GM23338 (cell line): Measurements from ENCODE around the gene TMPRSS13. TPM values are rescaled to one million over a fixed set of nuclear protein-coding genes. Genes with fewer than 3 reads are reported as not detected.

Source experiments
- ATAC-seq: fragments of 200-7000 bp; cut with Tn5 transposase; 3 replicates; pipeline ENCODE4 v1.9.1; 2020
- DNase-seq: peaks from one replicate; pipeline ENCODE4 v3.0.0-alpha.2; 2015; ENCODE audit warnings: low spot score
- H2AFZ ChIP-seq: fragments of 200-600 bp; sonication (generic); 2 replicates; pipeline ENCODE4 v1.8.0; 2016; ENCODE audit warnings: antibody characterized with exemption, mild to moderate bottlenecking, moderate library complexity
- H3F3A ChIP-seq: fragments of 200-600 bp; sonication (generic); replicated peaks from 2 replicates; pipeline ENCODE4 v1.8.0; 2017; ENCODE audit warnings: antibody characterized with exemption, mixed run types, low read depth
- H3K27ac ChIP-seq: fragments of 200-600 bp; sonication (generic); 2 replicates; pipeline ENCODE4 v1.6.1; 2016; ENCODE audit warnings: low read depth
- H3K27me3 ChIP-seq: fragments of 200-600 bp; sonication (generic); 2 replicates; pipeline ENCODE4 v1.8.0; 2016; ENCODE audit warnings: mild to moderate bottlenecking, mixed run types, moderate library complexity; ENCODE audit not compliant: insufficient read depth
- H3K36me3 ChIP-seq: fragments of 200-600 bp; sonication (generic); 2 replicates; pipeline ENCODE4 v1.8.0; 2016; ENCODE audit warnings: mild to moderate bottlenecking; ENCODE audit not compliant: insufficient read depth
- H3K4me1 ChIP-seq: fragments of 200-600 bp; sonication (generic); 2 replicates; pipeline ENCODE4 v1.8.0; 2016; ENCODE audit warnings: mild to moderate bottlenecking, moderate library complexity; ENCODE audit not compliant: insufficient read depth
- H3K4me2 ChIP-seq: fragments of 200-600 bp; sonication (generic); 2 replicates; pipeline ENCODE4 v1.7.1; 2017; ENCODE audit warnings: mixed run types
- H3K4me3 ChIP-seq: fragments of 200-600 bp; sonication (generic); 2 replicates; pipeline ENCODE4 v1.6.1; 2016; ENCODE audit warnings: mixed run types
- H3K79me2 ChIP-seq: fragments of 200-600 bp; sonication (generic); replicated peaks from 2 replicates; pipeline ENCODE4 v1.8.0; 2017; ENCODE audit warnings: mild to moderate bottlenecking; ENCODE audit not compliant: insufficient read depth
- H3K9me2 ChIP-seq: fragments of 200-600 bp; sonication (generic); 2 replicates; pipeline ENCODE4 v1.8.0; 2017; ENCODE audit not compliant: insufficient read depth
- H4K20me1 ChIP-seq: fragments of 200-600 bp; sonication (generic); replicated peaks from 2 replicates; pipeline ENCODE4 v1.8.0; 2017; ENCODE audit warnings: mild to moderate bottlenecking; ENCODE audit not compliant: insufficient read depth
- H3K27ac Mint-ChIP-seq: 2 replicates; pipeline ENCODE4 v1.8.0; 2020; ENCODE audit warnings: inconsistent platforms, mild to moderate bottlenecking, moderate library complexity, mixed read lengths
- H3K27me3 Mint-ChIP-seq: 3 replicates; pipeline ENCODE4 v1.8.0; 2022; ENCODE audit warnings: low read depth, mild to moderate bottlenecking, moderate library complexity, mixed read lengths, inconsistent platforms; ENCODE audit not compliant: insufficient read depth, poor library complexity
- H3K36me3 Mint-ChIP-seq: 3 replicates; pipeline ENCODE4 v1.8.0; 2021; ENCODE audit warnings: low read depth, mild to moderate bottlenecking, inconsistent platforms, moderate library complexity, mixed read lengths
- H3K4me1 Mint-ChIP-seq: 3 replicates; pipeline ENCODE4 v1.8.0; 2020; ENCODE audit warnings: mild to moderate bottlenecking, inconsistent platforms, mixed read lengths
- H3K4me3 Mint-ChIP-seq: 3 replicates; pipeline ENCODE4 v1.8.0; 2021; ENCODE audit warnings: moderate library complexity, mild to moderate bottlenecking, inconsistent platforms, mixed read lengths
- H3K9me3 Mint-ChIP-seq: 3 replicates; pipeline ENCODE4 v1.8.0; 2020; ENCODE audit warnings: moderate library complexity, mild to moderate bottlenecking, inconsistent platforms, mixed read lengths
- ETS1 ChIP-seq: IDR thresholded peaks from 2 replicates; pipeline ENCODE4 v1.6.1; 2016; ENCODE audit warnings: antibody characterized with exemption
- JUNB ChIP-seq: IDR thresholded peaks from one replicate; pipeline ENCODE4 v1.6.1; 2016; ENCODE audit warnings: antibody characterized with exemption; ENCODE audit not compliant: unreplicated experiment
- POLR2AphosphoS5 ChIP-seq: IDR thresholded peaks from 2 replicates; pipeline ENCODE4 v1.6.1; 2016; ENCODE audit warnings: antibody characterized with exemption, low read depth
- REST ChIP-seq: IDR thresholded peaks from one replicate; pipeline ENCODE4 v1.6.1; 2018; ENCODE audit warnings: antibody characterized with exemption; ENCODE audit not compliant: unreplicated experiment
- ZNF114 ChIP-seq: fragments of 250-450 bp; sonication (Bioruptor Pico); IDR thresholded peaks from 2 replicates; pipeline ENCODE4 v1.5.0; 2020; ENCODE audit warnings: mild to moderate bottlenecking, moderate library complexity
- ZNF331 ChIP-seq: fragments of 250-450 bp; sonication (Bioruptor Pico); IDR thresholded peaks from 2 replicates; pipeline ENCODE4 v1.5.0; 2020; ENCODE audit warnings: low read depth, mild to moderate bottlenecking, moderate library complexity
- ZNF462 ChIP-seq: fragments of 250-450 bp; sonication (Bioruptor Pico); IDR thresholded peaks from 2 replicates; pipeline ENCODE4 v1.5.0; 2020; ENCODE audit warnings: mild to moderate bottlenecking, moderate library complexity
- polyA plus RNA-seq: library from polyadenylated mRNA; unstranded; fragments of >200 nt; fragmentation: Nextera tagmentation; extraction: Ambion mirVana; gene quantifications from 2 replicates; pipeline ENCODE4 v1.2.1, GENCODE V29; 2016
- total RNA-seq: library from RNA; depleted of rRNA; stranded (reverse); fragments of >200 nt; shearing (Covaris generic); gene quantifications from 2 replicates; pipeline ENCODE4 v1.2.3, GENCODE V29; 2014

Gene TMPRSS13
- total and polyA plus RNA-seq, 2 experiments from 2014 or later: 0.31 TPM; not detected in 1

GRCh38 chr11:117911694-117912093 is 17.5 kb downstream of the TMPRSS13 start:
- Mint-ChIP-seq H3K4me1 (peaks cover 17% of the 10 kb centered on the region), H3K4me3 (no peak overlapping the region), H3K36me3 (no peaks in the 10 kb centered on the region), H3K27me3 (peaks cover 12% of the 10 kb centered on the region), H3K9me3 (no peaks in the 10 kb centered on the region), H3K27ac (no peak overlapping the region)
- Histone ChIP-seq H3K79me2 (no peaks in the 10 kb centered on the region), H4K20me1 (no peaks in the 10 kb centered on the region), H2AFZ (no peak overlapping the region), H3K4me1 (0 out of 2 replicates have a peak, but pooled peaks cover 2% of the 10 kb centered on the region), H3K9me2 (no peaks in the 10 kb centered on the region), H3K27me3 (no peaks in the 10 kb centered on the region), H3K36me3 (no peaks in the 10 kb centered on the region), H3K27ac (no peak overlapping the region), H3F3A (no peaks in the 10 kb centered on the region), H3K4me3 (no peak overlapping the region), H3K4me2 (no peak overlapping the region)
- ATAC-seq: no peak
- no peak for TF ChIP-seq ZNF462 (CRISPR knock-in tag)
- no peak for TF ChIP-seq ZNF331 (CRISPR knock-in tag)
- TF ChIP-seq ZNF114 (CRISPR knock-in tag): no peak
- no peak for TF ChIP-seq JUNB
- no peak for TF ChIP-seq REST
- TF ChIP-seq ETS1: no peak
- TF ChIP-seq POLR2AphosphoS5: no peak
- DNase-seq: no peak
